ENCODE measurements around the gene CKMT2. TPM values are rescaled to one million over a fixed set of nuclear protein-coding genes. Genes with fewer than 3 reads are reported as not detected.
A peak's percentile ranks its signal among the peaks of the same experiment; 100 is the strongest.
"Not testable (repeated sequence)": the region's sequence is repeated elsewhere in the genome, so short reads cannot be mapped to it uniquely, and the experiment has no call there.

The CKMT2 gene
- total RNA-seq, 4 donors from 2014 or later, result 5.2 to 17.0 (median 8.4) TPM

GRCh38 chr5:81254886-81255559 lies 21.9 kb downstream of the CKMT2 start:
- DNase-seq (ENCODE audit: low spot score) (no peak), ATAC-seq (ENCODE audit: low FRiP score) (no peak)
- TF ChIP-seq, protein P1, sequence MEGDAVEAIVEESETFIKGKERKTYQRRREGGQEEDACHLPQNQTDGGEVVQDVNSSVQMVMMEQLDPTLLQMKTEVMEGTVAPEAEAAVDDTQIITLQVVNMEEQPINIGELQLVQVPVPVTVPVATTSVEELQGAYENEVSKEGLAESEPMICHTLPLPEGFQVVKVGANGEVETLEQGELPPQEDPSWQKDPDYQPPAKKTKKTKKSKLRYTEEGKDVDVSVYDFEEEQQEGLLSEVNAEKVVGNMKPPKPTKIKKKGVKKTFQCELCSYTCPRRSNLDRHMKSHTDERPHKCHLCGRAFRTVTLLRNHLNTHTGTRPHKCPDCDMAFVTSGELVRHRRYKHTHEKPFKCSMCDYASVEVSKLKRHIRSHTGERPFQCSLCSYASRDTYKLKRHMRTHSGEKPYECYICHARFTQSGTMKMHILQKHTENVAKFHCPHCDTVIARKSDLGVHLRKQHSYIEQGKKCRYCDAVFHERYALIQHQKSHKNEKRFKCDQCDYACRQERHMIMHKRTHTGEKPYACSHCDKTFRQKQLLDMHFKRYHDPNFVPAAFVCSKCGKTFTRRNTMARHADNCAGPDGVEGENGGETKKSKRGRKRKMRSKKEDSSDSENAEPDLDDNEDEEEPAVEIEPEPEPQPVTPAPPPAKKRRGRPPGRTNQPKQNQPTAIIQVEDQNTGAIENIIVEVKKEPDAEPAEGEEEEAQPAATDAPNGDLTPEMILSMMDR (IDR thresholded peaks at IDR 0.05), result no peak

GRCh38 chr5:81256766-81257165 lies 23.6 kb downstream of the CKMT2 start:
- ATAC-seq (ENCODE audit: low FRiP score) (no peak), DNase-seq (ENCODE audit: low spot score) (no peak)
- TF ChIP-seq, protein P1 (IDR thresholded peaks at IDR 0.05), result no peak

DNA sequence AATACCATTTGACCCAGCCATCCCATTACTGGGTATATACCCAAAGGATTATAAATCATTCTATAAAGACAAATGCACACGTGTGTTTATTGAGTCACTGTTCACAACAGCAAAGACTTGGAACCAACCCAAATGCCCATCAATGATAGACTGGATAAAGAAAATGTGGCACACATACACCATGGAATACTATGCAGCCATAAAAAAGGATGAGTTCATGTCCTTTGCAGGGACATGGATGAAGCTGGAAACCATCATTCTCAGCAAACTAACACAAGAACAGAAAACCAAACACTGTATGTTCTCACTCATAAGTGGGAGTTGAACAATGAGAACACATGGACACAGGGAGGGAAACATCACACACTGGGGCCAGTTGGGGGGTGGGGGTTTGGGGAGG lies 29.7 kb downstream of the CKMT2 start:
- not testable (repeated sequence) for ATAC-seq (ENCODE audit: low FRiP score); DNase-seq (ENCODE audit: low spot score)

GRCh38 chr5:81265101-81265500 lies 32.0 kb downstream of the CKMT2 start:
- no peak for DNase-seq (ENCODE audit: low spot score)
- TF ChIP-seq, protein P1 (IDR thresholded peaks at IDR 0.05), result no peak
- ATAC-seq (ENCODE audit: low FRiP score), result no peak

DNA sequence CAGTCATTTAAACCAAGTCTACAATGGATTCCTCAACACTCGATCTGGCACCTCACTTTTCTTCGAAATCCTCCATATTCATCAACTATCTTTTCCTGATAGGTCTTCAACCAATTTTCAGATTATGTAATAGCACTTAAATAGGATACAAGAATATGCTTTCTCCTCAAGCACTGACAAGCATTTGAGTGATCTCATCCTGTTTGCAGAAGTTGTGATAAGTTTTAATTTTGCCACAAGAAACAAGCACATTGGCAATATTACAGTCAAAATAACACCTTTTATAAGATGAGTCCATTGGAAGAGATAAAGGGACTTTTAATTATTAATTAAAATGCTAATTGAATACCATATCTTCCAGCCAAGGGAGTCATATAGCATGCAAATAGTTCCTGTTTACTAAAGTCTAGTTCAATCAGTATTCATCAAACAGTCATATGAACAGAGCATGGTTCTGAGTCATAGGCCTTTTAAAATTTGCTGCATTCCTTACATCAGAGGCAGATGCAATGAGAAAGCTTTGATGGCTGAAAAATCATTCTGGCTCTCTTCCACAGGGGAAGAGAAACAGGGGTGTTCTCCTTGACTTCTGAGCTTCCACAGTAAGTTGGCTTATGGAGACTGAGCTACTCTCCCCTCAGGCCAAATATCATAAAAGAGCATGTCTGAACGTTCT lies 35.5 kb downstream of the CKMT2 start:
- DNase-seq (ENCODE audit: low spot score) (no peak), ATAC-seq (ENCODE audit: low FRiP score) (peak; percentile 91)
- TF ChIP-seq, protein P1 (IDR thresholded peaks at IDR 0.05), result no peak

DNA sequence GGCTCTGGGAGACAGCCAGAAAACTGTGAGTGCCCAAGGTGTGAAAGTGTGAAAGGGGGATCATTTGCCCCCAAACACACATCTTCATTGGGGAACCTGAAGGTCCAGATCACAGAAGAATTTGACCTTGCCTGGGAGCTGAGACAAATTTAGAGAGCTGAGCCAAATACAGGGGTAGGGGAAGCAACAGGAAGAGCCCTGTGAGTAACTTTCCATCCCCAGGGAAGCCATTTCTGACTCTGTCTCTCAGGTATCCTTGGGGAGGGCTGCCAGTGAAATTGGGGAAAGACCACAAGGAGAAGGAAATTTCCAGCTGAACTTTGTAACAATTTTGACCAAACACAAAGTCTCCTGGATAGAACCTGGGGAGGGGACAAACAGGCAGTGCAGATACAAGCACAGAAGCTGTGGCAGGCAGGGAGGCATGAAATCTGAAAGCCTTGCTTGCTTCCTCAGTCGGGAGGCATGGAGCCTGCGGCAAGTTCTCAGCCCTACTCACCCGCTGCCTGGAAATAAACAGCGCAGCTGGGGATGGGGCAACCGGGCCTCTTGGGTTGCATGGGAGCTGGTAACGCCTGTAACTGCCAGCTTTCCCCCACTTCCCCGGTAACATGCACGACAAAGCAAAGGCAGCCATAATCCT lies 36.8 kb downstream of the CKMT2 start:
- DNase-seq (ENCODE audit: low spot score) (no peak), ATAC-seq (ENCODE audit: low FRiP score) (no peak)
- TF ChIP-seq, protein P1 (IDR thresholded peaks at IDR 0.05), result no peak

DNA sequence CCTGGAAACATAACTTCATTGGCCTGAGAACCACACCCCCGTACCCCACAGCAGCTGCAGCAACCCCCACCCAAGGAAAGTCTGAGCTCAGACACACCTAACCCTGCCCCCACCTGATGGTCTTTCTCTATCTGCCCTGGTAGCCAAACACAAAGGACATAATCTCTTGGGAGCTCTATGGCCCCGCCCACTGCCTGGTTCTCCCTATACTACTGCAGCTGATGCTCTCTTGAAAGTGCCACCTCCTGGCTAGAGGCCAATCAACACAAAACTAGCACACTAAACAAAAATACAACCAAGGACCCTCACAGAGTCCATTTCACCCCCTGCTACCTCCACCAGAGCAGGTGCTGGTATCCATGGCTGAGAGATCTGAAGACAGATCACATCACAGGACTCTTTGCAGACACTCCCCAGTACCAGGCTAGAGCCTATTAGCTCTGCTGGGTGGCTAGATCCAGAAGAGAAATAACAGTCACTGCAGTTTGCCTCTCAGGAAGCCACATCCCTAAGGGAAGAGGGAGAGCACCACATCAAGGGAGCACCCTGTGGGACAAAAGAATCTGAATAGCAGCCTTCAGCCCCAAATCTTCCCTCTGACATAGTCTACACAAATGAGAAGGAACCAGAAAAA lies 37.4 kb downstream of the CKMT2 start:
- not testable (repeated sequence) for ATAC-seq (ENCODE audit: low FRiP score); DNase-seq (ENCODE audit: low spot score)
